ENCODE results near the gene ACAN.

DNA sequence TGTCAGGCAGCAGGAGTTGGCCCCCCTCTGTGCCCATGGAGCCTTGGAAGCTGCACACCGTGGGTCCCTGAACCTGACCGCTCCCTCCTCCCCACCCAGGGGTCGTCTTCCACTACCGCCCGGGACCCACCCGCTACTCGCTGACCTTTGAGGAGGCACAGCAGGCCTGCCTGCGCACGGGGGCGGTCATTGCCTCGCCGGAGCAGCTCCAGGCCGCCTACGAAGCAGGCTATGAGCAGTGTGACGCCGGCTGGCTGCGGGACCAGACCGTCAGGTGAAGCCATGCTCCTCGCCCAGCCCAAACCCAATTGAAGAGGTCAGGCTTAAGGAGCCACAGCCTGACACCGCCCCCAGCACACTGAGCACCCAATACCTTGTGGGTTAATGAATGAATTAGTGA lies 43.9 kb downstream of the ACAN start:
- TF ChIP-seq, protein P1, sequence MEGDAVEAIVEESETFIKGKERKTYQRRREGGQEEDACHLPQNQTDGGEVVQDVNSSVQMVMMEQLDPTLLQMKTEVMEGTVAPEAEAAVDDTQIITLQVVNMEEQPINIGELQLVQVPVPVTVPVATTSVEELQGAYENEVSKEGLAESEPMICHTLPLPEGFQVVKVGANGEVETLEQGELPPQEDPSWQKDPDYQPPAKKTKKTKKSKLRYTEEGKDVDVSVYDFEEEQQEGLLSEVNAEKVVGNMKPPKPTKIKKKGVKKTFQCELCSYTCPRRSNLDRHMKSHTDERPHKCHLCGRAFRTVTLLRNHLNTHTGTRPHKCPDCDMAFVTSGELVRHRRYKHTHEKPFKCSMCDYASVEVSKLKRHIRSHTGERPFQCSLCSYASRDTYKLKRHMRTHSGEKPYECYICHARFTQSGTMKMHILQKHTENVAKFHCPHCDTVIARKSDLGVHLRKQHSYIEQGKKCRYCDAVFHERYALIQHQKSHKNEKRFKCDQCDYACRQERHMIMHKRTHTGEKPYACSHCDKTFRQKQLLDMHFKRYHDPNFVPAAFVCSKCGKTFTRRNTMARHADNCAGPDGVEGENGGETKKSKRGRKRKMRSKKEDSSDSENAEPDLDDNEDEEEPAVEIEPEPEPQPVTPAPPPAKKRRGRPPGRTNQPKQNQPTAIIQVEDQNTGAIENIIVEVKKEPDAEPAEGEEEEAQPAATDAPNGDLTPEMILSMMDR (IDR thresholded peaks at IDR 0.05) = no peak
- TF ChIP-seq EP300 (IDR thresholded peaks at IDR 0.05) = no peak
- no peak for TF ChIP-seq POLR2AphosphoS5 (IDR thresholded peaks at IDR 0.05)
- TF ChIP-seq POLR2A (IDR thresholded peaks at IDR 0.05) = no peak

Data from stomach (tissue), 4 donors.